ENCODE data around the gene PYGM. TPM values are rescaled to one million over a fixed set of nuclear protein-coding genes. Genes with fewer than 3 reads are reported as not detected.

PYGM gene
- total RNA-seq, 1 experiment from 2014 or later = 1.4 TPM

GRCh38 chr11:64804346-64805210, 44.8 kb upstream of the PYGM start:
- CTCF ChIA-PET = interaction anchor here (0.8 to 1.0 kb wide), 2 partner anchors 26 to 40 kb away, joined by 3 to 8 read pairs; partner anchors contain the start of genes CDC42BPG and SF1
- Histone ChIP-seq H3K4me3 (ENCODE audit: low read depth, low read length) (peak overlapping the region; percentile 59), H3K36me3 (ENCODE audit: control insufficient read depth, insufficient read depth, low read length) (peaks cover 2% of the 10 kb centered on the region; the same call in 1 of the 2 replicates), H3K4me1 (peaks cover 16% of the 10 kb centered on the region), H3K27me3 (replicated peaks; ENCODE audit: control insufficient read depth, insufficient read depth, low read length) (no peaks in the 10 kb centered on the region), H3K9me3 (no peaks in the 10 kb centered on the region)
- intact Hi-C loops (cut with micrococcal nuclease; ENCODE audit: unreplicated experiment) = loop anchor here (5.0 kb wide), 2 partner anchors 38 to 88 kb away; partner anchors contain the start of gene CDC42BPG
- peak in 1 of 2 experiments; percentile 15 for DNase-seq
- no peaks in the 10 kb centered on the region for H3K9me3 Mint-ChIP-seq (ENCODE audit: unreplicated experiment)
- peaks cover 9% of the 10 kb centered on the region for H3K4me1 Mint-ChIP-seq (ENCODE audit: low read depth, unreplicated experiment)
- H3K27ac Mint-ChIP-seq (ENCODE audit: unreplicated experiment) = peak overlapping the region; percentile 76
- H3K36me3 Mint-ChIP-seq (ENCODE audit: insufficient read depth, unreplicated experiment) = peaks cover 16% of the 10 kb centered on the region
- no TSS peak for BruUV-seq (replicated peaks)
- POLR2A ChIA-PET = interaction anchor here (0.6 to 1.9 kb wide), 3 partner anchors 26 to 693 kb away, joined by 3 to 18 read pairs (median 3); partner anchors contain the start of genes CDC42BPG and SF1
- no peak for TF ChIP-seq CTCF (IDR thresholded peaks at IDR 0.05; ENCODE audit: insufficient read depth in 1 of 2, low read depth in 1 of 2, low read length in 1 of 2, severe bottlenecking in 1 of 2, unreplicated experiment in 1 of 2)
- no peaks in the 10 kb centered on the region for H3K27me3 Mint-ChIP-seq (ENCODE audit: insufficient read depth, unreplicated experiment)
- H3K4me3 Mint-ChIP-seq (ENCODE audit: unreplicated experiment) = peak overlapping the region; percentile 87

GRCh38 chr11:64803846-64804345, 44.1 kb upstream of the PYGM start:
- no peak for TF ChIP-seq CTCF (IDR thresholded peaks at IDR 0.05; ENCODE audit: insufficient read depth in 1 of 2, low read depth in 1 of 2, low read length in 1 of 2, severe bottlenecking in 1 of 2, unreplicated experiment in 1 of 2)
- peaks cover 2% of the 10 kb centered on the region; the same call in 1 of the 2 replicates for H3K36me3 ChIP-seq (ENCODE audit: control insufficient read depth, insufficient read depth, low read length)
- intact Hi-C loops (cut with micrococcal nuclease; ENCODE audit: unreplicated experiment) = loop anchor here (2.0 to 5.0 kb wide), 3 partner anchors 25 to 88 kb away; partner anchors contain the start of genes CDC42BPG and SF1
- no peaks in the 10 kb centered on the region for H3K27me3 ChIP-seq (replicated peaks; ENCODE audit: control insufficient read depth, insufficient read depth, low read length)
- H3K27ac Mint-ChIP-seq (ENCODE audit: unreplicated experiment) = peak overlapping the region; percentile 76
- peak overlapping the region; percentile 59 for H3K4me3 ChIP-seq (ENCODE audit: low read depth, low read length)
- peaks cover 9% of the 10 kb centered on the region for H3K4me1 Mint-ChIP-seq (ENCODE audit: low read depth, unreplicated experiment)
- no peaks in the 10 kb centered on the region for H3K9me3 Mint-ChIP-seq (ENCODE audit: unreplicated experiment)
- peaks cover 16% of the 10 kb centered on the region for H3K4me1 ChIP-seq
- H3K4me3 Mint-ChIP-seq (ENCODE audit: unreplicated experiment) = peak overlapping the region; percentile 87
- BruUV-seq (replicated peaks) = TSS peak; percentile 85
- H3K36me3 Mint-ChIP-seq (ENCODE audit: insufficient read depth, unreplicated experiment) = peaks cover 16% of the 10 kb centered on the region
- POLR2A ChIA-PET = interaction anchor here (0.6 to 1.9 kb wide), 3 partner anchors 25 to 694 kb away, joined by 3 to 18 read pairs (median 3); partner anchors contain the start of genes CDC42BPG and SF1
- CTCF ChIA-PET = interaction anchor here (0.5 to 1.0 kb wide), 4 partner anchors 15 to 1010 kb away, joined by 3 to 8 read pairs (median 4); partner anchors contain the start of genes CDC42BPG and SF1
- DNase-seq = no peak
- no peaks in the 10 kb centered on the region for H3K27me3 Mint-ChIP-seq (ENCODE audit: insufficient read depth, unreplicated experiment)
- H3K9me3 ChIP-seq = no peaks in the 10 kb centered on the region

Data from Caco-2 (cell line).